Endothelial cell of umbilical vein (primary cell): Measurements from ENCODE around the gene MMP26. TPM values are rescaled to one million over a fixed set of nuclear protein-coding genes. Genes with fewer than 3 reads are reported as not detected.

Source experiments
- BruUV-seq: library from RNA; stranded (reverse); fragments of 400-500 nt; replicated peaks from 2 replicates; lab custom pipeline; 2021; lab: Mats Ljungman, UMichigan
- CTCF ChIA-PET: fragments of 300-600, 350-600 bp; sonication (Branson Sonifier 250); formaldehyde crosslinking; loops from one replicate; lab custom pipeline; 2021; ENCODE audit warnings: antibody characterized with exemption, inconsistent platforms; lab: Charles Lee
- POLR2A ChIA-PET: fragments of 300-600, 350-600 bp; sonication (Branson Sonifier 250); formaldehyde crosslinking; loops from one replicate; lab custom pipeline; 2021; ENCODE audit warnings: antibody characterized with exemption, inconsistent platforms; lab: Charles Lee
- DNase-seq: peaks from one replicate; pipeline ENCODE4 v3.0.0-alpha.2; 2011; ENCODE audit warnings: low read depth, low spot score
- FAIRE-seq: peaks from 2 replicates; lab custom pipeline; 2011; peaks lifted over from hg19 to GRCh38; lab: Jason Lieb, UNC
- H2AFZ ChIP-seq: 2 replicates; pipeline ENCODE4 v1.6.0; 2012; ENCODE audit warnings: low read depth, low read length, control low read depth, inconsistent platforms
- H3K27ac ChIP-seq: 2 replicates; pipeline ENCODE4 v1.5.1; 2011; ENCODE audit warnings: low read depth, mild to moderate bottlenecking, control low read depth, low read length, moderate library complexity; ENCODE audit not compliant: insufficient read depth
- H3K27me3 ChIP-seq, 2 experiments: 2 replicates each; pipeline versions ENCODE4 v1.6.0 to v1.6.1; 2011; ENCODE audit warnings: low read length in 2 of 2, mixed read lengths in 1 of 2; ENCODE audit not compliant: control insufficient read depth in 2 of 2, insufficient read depth in 2 of 2
- H3K36me3 ChIP-seq, 2 experiments: 2 replicates in 1 of 2; 3 replicates in 1 of 2; pipeline ENCODE4 v1.5.1; 2011; ENCODE audit warnings: low read length in 2 of 2, mild to moderate bottlenecking in 1 of 2, moderate library complexity in 1 of 2; ENCODE audit not compliant: control insufficient read depth in 2 of 2, insufficient read depth in 2 of 2; ENCODE audit errors: extremely low read depth in 1 of 2
- H3K4me1 ChIP-seq: 3 replicates; pipeline ENCODE4 v1.5.1; 2011; ENCODE audit warnings: mild to moderate bottlenecking, low read length; ENCODE audit not compliant: control insufficient read depth, insufficient read depth; ENCODE audit errors: extremely low read depth
- H3K4me2 ChIP-seq: 2 replicates; pipeline ENCODE4 v1.6.1; 2011; ENCODE audit warnings: low read length, control low read depth, mixed read lengths; ENCODE audit not compliant: insufficient read depth
- H3K4me3 ChIP-seq, 3 experiments: fragments of 200-600 bp in 1 of 3; sonication (generic), shearing (Covaris generic) in 1 of 3; replicated peaks in 1 of 3; 2 replicates each; pipeline ENCODE4 v1.5.1; 2011 to 2016; ENCODE audit warnings: control low read depth in 3 of 3, low read length in 3 of 3, mild to moderate bottlenecking in 2 of 3, inconsistent platforms in 1 of 3, low read depth in 1 of 3, moderate library complexity in 1 of 3; ENCODE audit not compliant: insufficient read depth in 1 of 3
- H3K79me2 ChIP-seq: 2 replicates; pipeline ENCODE4 v1.6.0; 2012; ENCODE audit warnings: low read length, inconsistent platforms; ENCODE audit not compliant: control insufficient read depth, insufficient read depth
- H3K9ac ChIP-seq: replicated peaks from 2 replicates; pipeline ENCODE3; 2011; ENCODE audit warnings: low read length, control low read depth; ENCODE audit not compliant: insufficient read depth; ENCODE audit errors: extremely low read depth
- H3K9me1 ChIP-seq: replicated peaks from 3 replicates; pipeline ENCODE4 v1.6.0; 2011; ENCODE audit warnings: mild to moderate bottlenecking, low read length; ENCODE audit not compliant: control insufficient read depth, insufficient read depth; ENCODE audit errors: extremely low read depth
- H3K9me3 ChIP-seq: replicated peaks from 2 replicates; pipeline ENCODE4 v1.5.1; 2012; ENCODE audit warnings: low read length, inconsistent platforms; ENCODE audit not compliant: control insufficient read depth, insufficient read depth
- H4K20me1 ChIP-seq: replicated peaks from 2 replicates; pipeline ENCODE3; 2011; ENCODE audit warnings: mild to moderate bottlenecking, low read length; ENCODE audit not compliant: control insufficient read depth, insufficient read depth; ENCODE audit errors: extremely low read depth
- EZH2 ChIP-seq: IDR thresholded peaks from 2 replicates; pipeline ENCODE4 v1.6.1; 2012; ENCODE audit warnings: borderline replicate concordance, low read depth, mild to moderate bottlenecking, moderate library complexity, low read length, inconsistent platforms; ENCODE audit not compliant: severe bottlenecking
- FOS ChIP-seq: IDR thresholded peaks from 2 replicates; pipeline ENCODE4 v1.6.1; 2011; ENCODE audit warnings: mild to moderate bottlenecking, low read length, moderate library complexity, borderline replicate concordance; ENCODE audit not compliant: insufficient read depth
- GATA2 ChIP-seq: IDR thresholded peaks from 2 replicates; pipeline ENCODE4 v1.7.0; 2011; ENCODE audit warnings: low read depth, mild to moderate bottlenecking, moderate library complexity, mixed read lengths, low read length; ENCODE audit not compliant: insufficient read length, insufficient read depth
- JUN ChIP-seq: IDR thresholded peaks from 2 replicates; pipeline ENCODE4 v1.6.1; 2011; ENCODE audit warnings: borderline replicate concordance, low read depth; ENCODE audit not compliant: insufficient read length, insufficient read depth
- MYC ChIP-seq: IDR thresholded peaks from one replicate; pipeline ENCODE4 v1.6.1; 2011; ENCODE audit warnings: mild to moderate bottlenecking, low read depth, low read length
- POLR2A ChIP-seq: IDR thresholded peaks from 2 replicates; pipeline ENCODE4 v1.6.1; 2012; ENCODE audit warnings: low read depth, mild to moderate bottlenecking, control low read depth, low read length
- POLR2AphosphoS5 ChIP-seq: IDR thresholded peaks from 2 replicates; pipeline ENCODE4 v1.6.1; 2012; ENCODE audit warnings: low read depth, mild to moderate bottlenecking, control low read depth, low read length, moderate library complexity; ENCODE audit not compliant: insufficient read depth
- dilution Hi-C: fragments of 300-500 bp; cut with MboI; formaldehyde crosslinking; loops from one replicate; pipeline ENCODE4 v1.15.0; 2019; ENCODE audit warnings: low sequenced_read_pairs; ENCODE audit not compliant: extremely low pct_ligation_motif_present
- intact Hi-C: fragments of 100-400 bp; cut with micrococcal nuclease; formaldehyde crosslinking; loops from one replicate; pipeline ENCODE4 v1.10.0; 2022
- polyA plus RNA-seq, 4 experiments: library from polyadenylated mRNA; depleted of rRNA in 3 of 4; stranded (reverse) in 3 of 4; unstranded in 1 of 4; fragments of >200 nt; gene quantifications; 2 replicates each; pipeline versions ENCODE4 v1.2.1 to v1.2.3, GENCODE V29; 2011 to 2012; ENCODE audit warnings: missing spikeins in 1 of 4
- total RNA-seq: library from RNA; stranded (reverse); gene quantifications from 2 replicates; pipeline ENCODE4 v1.2.3, GENCODE V29; 2021
- TF ChIP-seq, protein P1 (sequence below): IDR thresholded peaks from 2 replicates; pipeline ENCODE4 v1.6.1; 2011; ENCODE audit not compliant: insufficient read depth, insufficient read length
- TF ChIP-seq, protein P2 (sequence below), 2 donors: IDR thresholded peaks; 1 replicate in 1 of 2; 2 replicates in 1 of 2; pipeline ENCODE4 v1.5.1; 2011; ENCODE audit warnings: low read length in 2 of 2, mild to moderate bottlenecking in 2 of 2, moderate library complexity in 2 of 2, control low read depth in 1 of 2, inconsistent platforms in 1 of 2, low read depth in 1 of 2; ENCODE audit not compliant: insufficient read depth in 1 of 2; ENCODE audit errors: extremely low read depth in 1 of 2

MMP26 gene
- total and polyA plus RNA-seq, 2 donors (not counting 3 experiments of a cell fraction or from before 2014, with no cell fraction given), result not detected

DNA sequence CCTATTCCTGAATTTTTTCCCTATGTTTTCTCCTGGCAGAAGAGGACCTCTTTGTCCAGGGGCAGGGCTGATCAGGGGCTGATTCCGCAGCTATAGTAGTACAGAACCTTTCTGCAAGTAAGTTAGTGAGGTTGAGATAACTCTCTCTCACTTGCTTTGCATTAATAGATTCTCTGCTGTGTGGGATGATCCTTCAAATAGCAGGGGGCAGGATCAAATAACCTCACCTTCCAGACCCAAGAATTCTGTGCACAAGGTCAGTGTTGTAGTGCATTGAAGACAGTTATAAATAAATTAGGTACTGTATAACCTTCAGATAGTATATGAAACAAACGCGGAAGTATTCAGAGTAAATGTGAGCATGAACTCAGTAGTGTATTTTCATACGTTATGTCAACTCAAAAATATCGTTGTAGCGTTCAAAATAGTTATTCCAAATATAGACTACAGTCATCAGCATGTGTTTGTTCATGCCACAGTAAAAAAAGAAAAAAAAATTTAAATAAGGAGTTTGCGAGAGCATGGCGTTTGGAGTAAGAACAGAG, 278 bp downstream of the MMP26 start:
- no peaks in the 10 kb centered on the region for H3K9me3 ChIP-seq
- H3K79me2 ChIP-seq, result no peaks in the 10 kb centered on the region
- ChIA-PET POLR2A (no interaction called here), CTCF (no interaction called here)
- no peak overlapping the region for H3K4me3 ChIP-seq
- no peak overlapping the region for H3K4me2 ChIP-seq
- no peaks in the 10 kb centered on the region for H3K36me3 ChIP-seq
- DNase-seq, result no peak
- FAIRE-seq, result no peak
- no TSS peak for BruUV-seq
- no peaks in the 10 kb centered on the region for H4K20me1 ChIP-seq
- no peaks in the 10 kb centered on the region for H3K27me3 ChIP-seq
- no peak overlapping the region for H3K27ac ChIP-seq
- no peak overlapping the region for H2AFZ ChIP-seq
- no peaks in the 10 kb centered on the region for H3K4me1 ChIP-seq
- H3K9ac ChIP-seq, result no peak overlapping the region
- TF ChIP-seq JUN, result no peak
- no peak for TF ChIP-seq POLR2AphosphoS5
- TF ChIP-seq, protein P1, sequence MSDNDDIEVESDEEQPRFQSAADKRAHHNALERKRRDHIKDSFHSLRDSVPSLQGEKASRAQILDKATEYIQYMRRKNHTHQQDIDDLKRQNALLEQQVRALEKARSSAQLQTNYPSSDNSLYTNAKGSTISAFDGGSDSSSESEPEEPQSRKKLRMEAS, result no peak
- TF ChIP-seq, protein P2, sequence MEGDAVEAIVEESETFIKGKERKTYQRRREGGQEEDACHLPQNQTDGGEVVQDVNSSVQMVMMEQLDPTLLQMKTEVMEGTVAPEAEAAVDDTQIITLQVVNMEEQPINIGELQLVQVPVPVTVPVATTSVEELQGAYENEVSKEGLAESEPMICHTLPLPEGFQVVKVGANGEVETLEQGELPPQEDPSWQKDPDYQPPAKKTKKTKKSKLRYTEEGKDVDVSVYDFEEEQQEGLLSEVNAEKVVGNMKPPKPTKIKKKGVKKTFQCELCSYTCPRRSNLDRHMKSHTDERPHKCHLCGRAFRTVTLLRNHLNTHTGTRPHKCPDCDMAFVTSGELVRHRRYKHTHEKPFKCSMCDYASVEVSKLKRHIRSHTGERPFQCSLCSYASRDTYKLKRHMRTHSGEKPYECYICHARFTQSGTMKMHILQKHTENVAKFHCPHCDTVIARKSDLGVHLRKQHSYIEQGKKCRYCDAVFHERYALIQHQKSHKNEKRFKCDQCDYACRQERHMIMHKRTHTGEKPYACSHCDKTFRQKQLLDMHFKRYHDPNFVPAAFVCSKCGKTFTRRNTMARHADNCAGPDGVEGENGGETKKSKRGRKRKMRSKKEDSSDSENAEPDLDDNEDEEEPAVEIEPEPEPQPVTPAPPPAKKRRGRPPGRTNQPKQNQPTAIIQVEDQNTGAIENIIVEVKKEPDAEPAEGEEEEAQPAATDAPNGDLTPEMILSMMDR (IDR thresholded peaks at IDR 0.05; ENCODE audit: extremely low read depth in 1 of 2, insufficient read depth in 1 of 2, low read depth in 1 of 2, low read length in 2 of 2), result no peak
- TF ChIP-seq MYC, result no peak
- TF ChIP-seq FOS, result no peak
- no peak for TF ChIP-seq POLR2A
- no peak for TF ChIP-seq GATA2
- no peak for TF ChIP-seq EZH2
- intact Hi-C loops (no loop called here), dilution Hi-C loops (no loop called here)
- no peaks in the 10 kb centered on the region for H3K9me1 ChIP-seq
